ENCODE results near the gene AGFG2.

AGFG2 gene

GRCh38 chr7:100573691-100574361, 34.8 kb downstream of the AGFG2 start, which contains the start of gene SAP25:
TSS of gene SAP25 (minus strand) at chr7:100573900. CDS start at chr7:100573742, 158 bp downstream.
- no peak for DNase-seq

- no peak for DNase-seq
Measured at GRCh38 chr7:100574362-100575205, 35.6 kb downstream of the AGFG2 start.

GRCh38 chr7:100575206-100575631, 36.2 kb downstream of the AGFG2 start:
- no peak for DNase-seq

GRCh38 chr7:100575746-100576383, 36.9 kb downstream of the AGFG2 start:
- DNase-seq = no peak

GRCh38 chr7:100576384-100576993, 37.5 kb downstream of the AGFG2 start:
- DNase-seq = no peak

GRCh38 chr7:100577103-100577502, 38.1 kb downstream of the AGFG2 start:
- no peak for DNase-seq

- no peak for DNase-seq
Measured at GRCh38 chr7:100577507-100577906, 38.5 kb downstream of the AGFG2 start.

- no peak for DNase-seq
Measured at GRCh38 chr7:100578246-100579183, 39.5 kb downstream of the AGFG2 start.

GRCh38 chr7:100580466-100581283, 41.7 kb downstream of the AGFG2 start:
- no peak for DNase-seq

GRCh38 chr7:100582041-100582579, 43.1 kb downstream of the AGFG2 start:
- no peak for DNase-seq

- no peak for DNase-seq
Measured at GRCh38 chr7:100582650-100583049, 43.6 kb downstream of the AGFG2 start.

GRCh38 chr7:100583132-100584053, 44.4 kb downstream of the AGFG2 start:
- DNase-seq = peak in 1 of 2 donors; percentile 62

GRCh38 chr7:100584054-100584682, 45.2 kb downstream of the AGFG2 start:
- DNase-seq = no peak

GRCh38 chr7:100584683-100585510, 45.9 kb downstream of the AGFG2 start:
- DNase-seq = no peak

GRCh38 chr7:100585511-100586265, 46.7 kb downstream of the AGFG2 start, which contains the start of gene LRCH4:
TSS of gene LRCH4 (minus strand) at chr7:100586129. CDS start at chr7:100586100, 29 bp downstream.
- DNase-seq = peak in 1 of 2 donors; percentile 53

GRCh38 chr7:100586266-100587025, 47.4 kb downstream of the AGFG2 start, which contains the start of gene FBXO24:
TSS of gene FBXO24 (plus strand) at chr7:100586328. CDS start at chr7:100586626, 298 bp downstream.
- DNase-seq = peak; percentile 97 to 99
